B cell (primary cell): ENCODE measurements around the gene CACNA1A. TPM values are rescaled to one million over a fixed set of nuclear protein-coding genes. Genes with fewer than 3 reads are reported as not detected.

ENCODE experiments used
- ATAC-seq: fragments of 200-7000 bp; cut with Tn5 transposase; one replicate; pipeline ENCODE4 v1.10.0; 2021; ENCODE audit warnings: low read depth, mild to moderate bottlenecking, moderate number of reproducible peaks, moderate library complexity
- CTCF ChIA-PET: fragments of 350-600 bp; sonication (Branson Sonifier 250); formaldehyde crosslinking; loops from one replicate; lab custom pipeline; 2021; ENCODE audit warnings: antibody characterized with exemption, inconsistent platforms; lab: Charles Lee
- POLR2A ChIA-PET: fragments of 350-600 bp; sonication (Branson Sonifier 250); formaldehyde crosslinking; loops from one replicate; lab custom pipeline; 2021; ENCODE audit warnings: antibody characterized with exemption; lab: Charles Lee
- DNase-seq: peaks from one replicate; pipeline ENCODE4 v3.0.0; 2013
- H2AFZ ChIP-seq: 2 replicates; pipeline ENCODE4 v1.6.1; 2012; ENCODE audit warnings: mild to moderate bottlenecking, low read depth, low read length; ENCODE audit not compliant: insufficient read depth, poor library complexity, severe bottlenecking
- H3K27ac ChIP-seq, 2 donors: 1 replicate in 1 of 2; 2 replicates in 1 of 2; pipeline ENCODE4 v1.5.1; 2012 to 2013; ENCODE audit warnings: low read length in 2 of 2, mild to moderate bottlenecking in 2 of 2, moderate library complexity in 1 of 2
- H3K27me3 ChIP-seq, 4 experiments: fragments of 200-600 bp in 1 of 4; sonication (generic) in 1 of 4; replicated peaks in 1 of 4; 1 replicate in 2 of 4; 2 replicates in 2 of 4; pipeline versions ENCODE4 v1.6.1 to v1.7.0; 2013 to 2016; ENCODE audit warnings: low read length in 3 of 4, mild to moderate bottlenecking in 2 of 4, mixed read lengths in 1 of 4, moderate library complexity in 1 of 4; ENCODE audit not compliant: insufficient read depth in 4 of 4, control insufficient read depth in 3 of 4; ENCODE audit errors: control extremely low read depth in 1 of 4
- H3K36me3 ChIP-seq, 2 experiments: replicated peaks in 1 of 2; 1 replicate in 1 of 2; 2 replicates in 1 of 2; pipeline versions ENCODE4 v1.6.1 to v1.7.1; 2013; ENCODE audit warnings: low read length in 1 of 2; ENCODE audit not compliant: insufficient read depth in 2 of 2, control insufficient read depth in 1 of 2; ENCODE audit errors: control extremely low read depth in 1 of 2, extremely low read depth in 1 of 2
- H3K4me1 ChIP-seq, 2 donors: fragments of 200-600 bp in 1 of 2; sonication (generic) in 1 of 2; 1 replicate in 1 of 2; 2 replicates in 1 of 2; pipeline versions ENCODE4 v1.5.1 to v1.6.1; 2013 to 2017; ENCODE audit warnings: low read length in 2 of 2; ENCODE audit not compliant: control insufficient read depth in 2 of 2, insufficient read depth in 2 of 2
- H3K4me2 ChIP-seq: replicated peaks from 2 replicates; pipeline ENCODE3; 2012; ENCODE audit warnings: mild to moderate bottlenecking, low read depth, low read length; ENCODE audit not compliant: poor library complexity, severe bottlenecking
- H3K4me3 ChIP-seq, 5 experiments: fragments of 200-600 bp in 1 of 5; sonication (generic) in 1 of 5; 1 replicate in 3 of 5; 2 replicates in 2 of 5; pipeline versions ENCODE4 v1.5.1 to v1.7.0; 2011 to 2016; ENCODE audit warnings: low read length in 4 of 5, mild to moderate bottlenecking in 4 of 5, low read depth in 2 of 5, control low read depth in 1 of 5, moderate library complexity in 1 of 5; ENCODE audit not compliant: insufficient read depth in 1 of 5; ENCODE audit errors: control extremely low read depth in 1 of 5, extremely low read depth in 1 of 5
- H3K79me2 ChIP-seq: fragments of 200-600 bp; sonication (generic); one replicate; pipeline ENCODE4 v1.6.0; 2016; ENCODE audit warnings: low read length; ENCODE audit not compliant: control insufficient read depth, insufficient read depth
- H3K9ac ChIP-seq: fragments of 200-600 bp; sonication (generic); 2 replicates; pipeline ENCODE4 v1.6.1; 2017; ENCODE audit warnings: mild to moderate bottlenecking, low read length, moderate library complexity
- H3K9me3 ChIP-seq, 3 donors: one replicate each; pipeline versions ENCODE4 v1.6.1 to v1.7.1; 2013; ENCODE audit warnings: low read length in 2 of 3; ENCODE audit not compliant: control insufficient read depth in 2 of 3, insufficient read depth in 1 of 3; ENCODE audit errors: control extremely low read depth in 1 of 3
- H4K20me1 ChIP-seq: 2 replicates; pipeline ENCODE4 v1.6.0; 2012; ENCODE audit warnings: mild to moderate bottlenecking, low read length; ENCODE audit not compliant: insufficient read depth, control insufficient read depth, poor library complexity, severe bottlenecking
- H3K27ac Mint-ChIP-seq: one replicate; pipeline ENCODE4 v1.8.0; 2021; ENCODE audit warnings: mixed read lengths
- H3K27me3 Mint-ChIP-seq: one replicate; pipeline ENCODE4 v1.8.0; 2021; ENCODE audit warnings: mixed read lengths
- H3K4me1 Mint-ChIP-seq: one replicate; pipeline ENCODE4 v1.8.0; 2021; ENCODE audit warnings: mixed read lengths
- H3K4me3 Mint-ChIP-seq: one replicate; pipeline ENCODE4 v1.8.0; 2021; ENCODE audit warnings: mixed read lengths
- H3K9me3 Mint-ChIP-seq: one replicate; pipeline ENCODE4 v1.8.0; 2022; ENCODE audit warnings: mixed read lengths; ENCODE audit not compliant: insufficient read depth
- CTCF ChIP-seq: fragments of 200-600 bp; IDR thresholded peaks from one replicate; pipeline ENCODE4 v1.8.0; 2022; ENCODE audit warnings: antibody characterized with exemption, mild to moderate bottlenecking
- EZH2 ChIP-seq: IDR thresholded peaks from 2 replicates; pipeline ENCODE4 v1.6.1; 2012; ENCODE audit warnings: borderline replicate concordance, low read depth, mild to moderate bottlenecking, moderate library complexity, low read length; ENCODE audit not compliant: insufficient read depth, poor library complexity, severe bottlenecking
- WGBS: methylation state at CpG from one replicate; pipeline ENCODE4 v1.1.5; 2013; ENCODE audit warnings: missing lambda C conversion rate; ENCODE audit not compliant: insufficient coverage; 5-methylcytosine and 5-hydroxymethylcytosine counted together
- intact Hi-C: fragments of 100-400 bp; cut with micrococcal nuclease; formaldehyde crosslinking; loops from one replicate; pipeline ENCODE4 v1.10.0; 2022
- polyA plus RNA-seq: library from polyadenylated mRNA; depleted of rRNA; stranded (reverse); fragments of >200 nt; gene quantifications from 2 replicates; pipeline ENCODE4 v1.2.3, GENCODE V29; 2012
- total RNA-seq, 2 donors: library from RNA; stranded (reverse); fragments of 120-200 nt in 1 of 2; gene quantifications; 1 replicate in 1 of 2; 2 replicates in 1 of 2; pipeline versions ENCODE4 v1.2.3 to v1.2.4, GENCODE V29; 2013 to 2022

CACNA1A gene
- total and polyA plus RNA-seq, 2 donors (not counting 1 experiment from before 2014, with no cell fraction given): 1.2 to 1.3 TPM

DNA sequence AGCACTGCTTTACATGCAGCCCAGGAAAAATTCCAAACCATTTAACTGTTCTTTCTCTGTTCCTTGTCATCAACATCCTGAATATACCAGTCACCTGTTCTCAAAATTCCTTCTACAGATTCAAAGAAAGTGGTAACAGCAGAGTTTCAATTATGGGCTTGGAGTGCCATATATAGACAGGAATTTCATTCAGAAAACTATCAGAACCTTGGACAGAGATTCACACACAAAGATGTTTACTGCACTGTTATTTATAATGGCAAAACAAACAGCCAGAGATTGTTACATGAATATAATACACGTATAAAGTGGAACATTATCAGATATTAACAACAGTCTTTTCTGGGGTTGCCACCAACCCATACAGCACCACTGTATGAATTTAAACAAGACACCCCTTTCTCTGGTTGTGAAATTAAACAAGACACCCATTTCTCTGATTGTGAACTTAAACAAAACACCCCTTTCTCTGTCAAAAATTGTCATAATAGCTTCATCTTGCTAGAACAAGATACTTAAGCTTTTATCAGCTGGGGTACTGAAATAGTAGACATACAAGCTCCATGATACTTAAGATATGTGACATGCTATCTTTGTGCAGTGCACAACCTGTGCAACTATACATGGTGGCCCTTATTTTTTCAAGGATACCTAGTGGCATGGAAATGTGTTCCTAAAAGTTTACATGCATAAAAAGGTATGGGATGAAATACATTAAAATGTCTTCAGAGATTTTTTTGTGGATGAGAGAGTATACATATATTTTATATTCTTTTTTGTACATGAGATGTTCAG is 12.6 kb downstream of the CACNA1A start:
- TF ChIP-seq EZH2 (no peak), CTCF (no peak)
- ATAC-seq: no peak
- H3K4me1 ChIP-seq: no peaks in the 10 kb centered on the region
- intact Hi-C loops: no loop called here
- Mint-ChIP-seq H3K4me3 (no peak overlapping the region), H3K27me3 (peaks cover 22% of the 10 kb centered on the region), H3K9me3 (peaks cover 1% of the 10 kb centered on the region), H3K27ac (no peak overlapping the region), H3K4me1 (no peaks in the 10 kb centered on the region)
- no peaks in the 10 kb centered on the region for H3K79me2 ChIP-seq
- no peak overlapping the region for H2AFZ ChIP-seq
- H3K27me3 ChIP-seq: peaks cover 0 to 8% (median 0%) of the 10 kb centered on the region in 4 experiments
- DNase-seq: no peak
- H4K20me1 ChIP-seq: no peaks in the 10 kb centered on the region
- ChIA-PET CTCF (no interaction called here), POLR2A (no interaction called here)
- H3K4me3 ChIP-seq: no peak overlapping the region
- no peaks in the 10 kb centered on the region for H3K36me3 ChIP-seq
- peaks cover 0 to 2% (median 1%) of the 10 kb centered on the region in 3 donors for H3K9me3 ChIP-seq
- WGBS: no CpG with 5 or more reads among the region's 1 CpG
- H3K9ac ChIP-seq: no peak overlapping the region
- no peak overlapping the region for H3K27ac ChIP-seq
- no peak overlapping the region for H3K4me2 ChIP-seq

DNA sequence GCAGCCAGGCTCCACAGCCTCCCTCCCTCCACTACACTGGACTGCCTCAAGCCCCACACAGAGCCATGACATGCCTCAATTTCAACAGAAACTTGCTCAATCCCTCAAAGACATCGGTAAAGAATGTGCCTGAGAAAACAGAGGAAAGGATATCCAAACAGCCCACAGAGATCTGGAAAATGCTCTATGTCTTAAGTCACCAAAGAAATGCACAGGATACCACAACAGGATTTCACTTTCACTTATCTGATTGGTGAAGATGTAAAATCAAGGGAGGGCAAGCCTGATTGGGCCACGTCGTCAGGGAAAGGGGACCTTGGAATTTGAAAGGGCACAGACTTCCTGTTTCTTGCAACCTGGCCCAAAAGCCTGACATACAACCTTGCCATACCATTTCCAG is 14.2 kb downstream of the CACNA1A start:
- H2AFZ ChIP-seq: no peak overlapping the region
- POLR2A ChIA-PET: no interaction called here
- peaks cover 23% of the 10 kb centered on the region for H3K27me3 Mint-ChIP-seq

More for the DNA sequence above, 14.2 kb downstream of the CACNA1A start:
- H3K79me2 ChIP-seq: no peaks in the 10 kb centered on the region
- H3K9ac ChIP-seq: no peak overlapping the region
- no peak overlapping the region for H3K4me2 ChIP-seq
- CTCF ChIA-PET: no interaction called here
- H3K27ac Mint-ChIP-seq: no peak overlapping the region
- no CpG with 5 or more reads among the region's 3 CpGs for WGBS
- peaks cover 1% of the 10 kb centered on the region for H3K9me3 Mint-ChIP-seq
- H3K27ac ChIP-seq: no peak overlapping the region
- no peak for TF ChIP-seq CTCF
- TF ChIP-seq EZH2: no peak
- H3K4me1 Mint-ChIP-seq: no peaks in the 10 kb centered on the region
- H3K27me3 ChIP-seq: peaks cover 0 to 8% (median 0%) of the 10 kb centered on the region in 4 experiments
- DNase-seq (no peak), ATAC-seq (no peak)
- intact Hi-C loops: no loop called here
- peaks cover 0 to 2% (median 1%) of the 10 kb centered on the region in 3 donors for H3K9me3 ChIP-seq
- H3K4me1 ChIP-seq: no peaks in the 10 kb centered on the region
- no peak overlapping the region for H3K4me3 Mint-ChIP-seq
- H4K20me1 ChIP-seq: no peaks in the 10 kb centered on the region
- no peaks in the 10 kb centered on the region for H3K36me3 ChIP-seq
- H3K4me3 ChIP-seq: no peak overlapping the region
